Jurkat, Clone E6-1 (cell line): Measurements from ENCODE around the gene COL9A2.

Source experiments
- DNase-seq: peaks from one replicate; pipeline ENCODE4 v3.0.0-alpha.2; 2011; ENCODE audit warnings: low read depth, low spot score
- H3K4me3 ChIP-seq: 2 replicates; pipeline ENCODE4 v1.5.1; 2011; ENCODE audit warnings: mild to moderate bottlenecking, low read length, control low read depth, moderate library complexity

Gene COL9A2

DNA sequence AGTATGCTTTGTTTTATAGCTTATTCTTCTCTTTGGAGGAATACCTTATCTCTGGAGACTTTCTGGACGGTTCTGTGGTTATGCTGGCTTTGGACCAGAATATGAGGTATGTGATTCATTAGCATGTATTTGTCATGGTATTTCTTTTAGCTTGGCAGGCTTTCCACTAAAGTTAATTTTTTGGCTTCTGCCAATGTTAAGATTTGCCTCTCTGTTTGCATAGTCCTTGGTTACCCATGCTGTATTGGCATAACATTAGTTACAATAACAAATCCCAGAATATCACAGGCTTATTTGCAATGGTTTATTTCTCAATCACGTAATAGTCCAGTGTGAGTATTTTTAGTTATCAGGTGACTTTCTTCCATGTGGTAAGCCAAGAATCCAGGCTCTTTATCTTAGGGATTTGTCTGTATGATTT is 49.3 kb downstream of the COL9A2 start:
- DNase-seq = no peak
- no peak overlapping the region for H3K4me3 ChIP-seq

- DNase-seq = no peak
- no peak overlapping the region for H3K4me3 ChIP-seq
Observed at GRCh38 chr1:40266786-40267535, 50.1 kb downstream of the COL9A2 start.

- no peak overlapping the region for H3K4me3 ChIP-seq
- DNase-seq = no peak
Observed at GRCh38 chr1:40265919-40266318, 51.2 kb downstream of the COL9A2 start.

- H3K4me3 ChIP-seq = no peak overlapping the region
- DNase-seq = no peak
Observed at GRCh38 chr1:40265298-40265697, 51.8 kb downstream of the COL9A2 start.

GRCh38 chr1:40264354-40264781 is 52.7 kb downstream of the COL9A2 start:
- no peak overlapping the region for H3K4me3 ChIP-seq
- DNase-seq = no peak

GRCh38 chr1:40258445-40258769 is 58.7 kb downstream of the COL9A2 start:
- H3K4me3 ChIP-seq = peak overlapping the region; percentile 98
- no peak for DNase-seq

- H3K4me3 ChIP-seq = peak within 1 kb of the TSS; percentile 98
- peak; percentile 98 for DNase-seq
Observed at GRCh38 chr1:40257688-40258444, 59.2 kb downstream of the COL9A2 start, which contains the start of gene ZMPSTE24. Gene ZMPSTE24 (plus strand): TSS chr1:40258236. CDS start chr1:40258272, 36 bp downstream.

DNA sequence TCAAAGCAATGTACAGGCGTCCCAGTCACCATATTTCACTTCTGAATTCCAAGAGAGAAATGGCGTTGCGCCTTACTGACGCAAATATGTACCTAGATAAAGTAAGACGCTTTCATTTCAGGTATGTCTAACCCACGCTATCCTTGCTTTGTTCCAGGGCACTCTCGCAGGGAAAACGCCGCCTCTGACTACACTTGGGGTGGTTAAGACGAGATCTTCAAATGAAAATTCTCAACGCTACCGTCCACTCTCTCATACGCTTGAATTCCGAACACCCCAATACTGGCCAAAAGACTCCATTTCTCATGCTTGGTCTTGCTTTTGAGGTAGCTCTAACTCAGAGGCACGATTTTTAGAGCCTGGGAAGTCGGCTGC is 59.8 kb downstream of the COL9A2 start:
- peak overlapping the region; percentile 98 for H3K4me3 ChIP-seq
- DNase-seq = no peak

DNA sequence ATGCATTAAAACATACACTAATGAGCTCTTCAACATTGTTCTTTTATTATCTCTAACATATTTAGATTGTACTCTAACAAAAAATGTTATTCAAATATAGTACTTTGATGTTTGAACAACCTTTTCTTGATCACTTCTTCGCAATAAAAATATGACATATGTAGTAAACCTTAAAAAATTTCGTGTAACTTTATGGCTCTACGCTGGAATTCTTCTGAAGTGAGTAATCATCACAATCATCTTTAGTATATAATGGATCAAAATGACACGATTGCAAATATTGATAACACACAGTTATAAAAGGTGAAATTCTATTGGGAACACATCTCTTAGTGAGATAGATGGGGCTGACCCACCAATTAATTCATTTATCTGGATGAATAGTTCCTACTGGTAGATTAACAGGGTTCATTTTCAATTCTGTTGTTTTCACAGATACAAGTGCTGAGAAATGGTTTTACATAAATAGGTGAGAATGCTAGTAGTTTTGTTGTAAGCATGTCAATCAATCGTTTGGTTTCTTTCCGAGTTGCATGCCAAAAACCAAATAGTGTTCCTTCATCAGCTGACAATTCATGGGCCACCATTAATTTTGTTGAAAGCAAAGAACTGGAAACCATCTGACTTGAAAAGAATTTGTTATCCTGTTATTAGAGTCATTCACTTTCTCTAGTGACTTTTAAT is 60.5 kb downstream of the COL9A2 start:
- peak overlapping the region; percentile 98 for H3K4me3 ChIP-seq
- DNase-seq = no peak

- H3K4me3 ChIP-seq = no peak overlapping the region
Observed at GRCh38 chr1:40255231-40255630, 61.9 kb downstream of the COL9A2 start.

GRCh38 chr1:40252601-40253000 is 64.5 kb downstream of the COL9A2 start:
- no peak for DNase-seq

More at GRCh38 chr1:40255231-40255630, 61.9 kb downstream of the COL9A2 start:
- no peak for DNase-seq

DNA sequence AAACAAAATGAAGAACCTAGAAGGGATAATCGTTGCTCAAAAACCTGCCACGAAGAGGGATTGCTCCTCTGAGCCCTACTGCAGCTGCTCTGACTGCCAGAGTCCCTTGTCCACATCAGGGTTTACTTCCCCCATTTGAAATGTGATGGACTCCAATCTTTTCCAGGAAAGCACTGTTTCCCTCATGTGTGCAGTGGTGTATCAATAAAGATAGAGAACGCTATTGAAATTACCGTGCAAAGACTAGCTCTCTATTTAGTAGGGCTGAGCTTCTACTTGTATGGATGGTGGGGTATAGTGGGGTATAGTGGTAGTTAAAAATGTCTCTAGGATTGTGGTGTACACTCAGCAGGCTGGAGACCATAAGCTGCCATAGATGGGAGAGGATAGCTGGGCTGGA is 65.6 kb downstream of the COL9A2 start:
- H3K4me3 ChIP-seq = no peak overlapping the region
- DNase-seq = no peak

More at GRCh38 chr1:40252601-40253000, 64.5 kb downstream of the COL9A2 start:
- no peak overlapping the region for H3K4me3 ChIP-seq
